Neural progenitor cell (in vitro differentiated cells): Measurements from ENCODE around the gene TSPAN5. TPM values are rescaled to one million over a fixed set of nuclear protein-coding genes. Genes with fewer than 3 reads are reported as not detected.

Source experiments
- DNase-seq: peaks from one replicate; pipeline ENCODE4 v3.0.0-alpha.2; 2016; ENCODE audit warnings: low spot score
- H2AFZ ChIP-seq: fragments of 200-600 bp; sonication (generic); replicated peaks from 2 replicates; pipeline ENCODE4 v1.6.1; 2016; ENCODE audit warnings: antibody characterized with exemption
- H3F3A ChIP-seq: fragments of 200-600 bp; sonication (generic); 2 replicates; pipeline ENCODE4 v1.6.1; 2016; ENCODE audit warnings: antibody characterized with exemption, low read depth
- H3K27ac ChIP-seq: fragments of 200-600 bp; sonication (generic); 2 replicates; pipeline ENCODE4 v1.5.1; 2016; ENCODE audit warnings: mild to moderate bottlenecking
- H3K27me3 ChIP-seq: fragments of 200-600 bp; sonication (generic); 2 replicates; pipeline ENCODE4 v1.6.1; 2016; ENCODE audit warnings: mild to moderate bottlenecking, moderate library complexity
- H3K36me3 ChIP-seq: fragments of 200-600 bp; sonication (generic); 2 replicates; pipeline ENCODE4 v1.5.1; 2016
- H3K4me1 ChIP-seq: fragments of 200-600 bp; sonication (generic); 2 replicates; pipeline ENCODE4 v1.6.1; 2016; ENCODE audit warnings: mixed run types
- H3K4me2 ChIP-seq: fragments of 200-600 bp; sonication (generic); 2 replicates; pipeline ENCODE4 v1.6.1; 2016
- H3K4me3 ChIP-seq: fragments of 200-600 bp; sonication (generic); 2 replicates; pipeline ENCODE4 v1.5.1; 2016
- H3K79me2 ChIP-seq: fragments of 200-600 bp; sonication (generic); 2 replicates; pipeline ENCODE4 v1.6.1; 2016; ENCODE audit warnings: low read depth
- H3K9ac ChIP-seq: fragments of 200-600 bp; sonication (generic); 2 replicates; pipeline ENCODE4 v1.6.1; 2016
- H3K9me3 ChIP-seq: fragments of 200-600 bp; sonication (generic); 2 replicates; pipeline ENCODE4 v1.5.1; 2016; ENCODE audit warnings: low read depth
- H4K20me1 ChIP-seq: fragments of 200-600 bp; sonication (generic); 2 replicates; pipeline ENCODE4 v1.6.1; 2016; ENCODE audit warnings: low read depth
- H3K27ac Mint-ChIP-seq: 3 replicates; pipeline ENCODE4 v1.8.0; 2021; ENCODE audit warnings: mixed read lengths
- H3K27me3 Mint-ChIP-seq: 2 replicates; pipeline ENCODE4 v1.8.0; 2022; ENCODE audit warnings: low read depth, mild to moderate bottlenecking, inconsistent platforms, moderate library complexity, mixed read lengths; ENCODE audit not compliant: insufficient read depth
- H3K36me3 Mint-ChIP-seq: 3 replicates; pipeline ENCODE4 v1.8.0; 2021; ENCODE audit warnings: mixed read lengths
- H3K4me1 Mint-ChIP-seq: 3 replicates; pipeline ENCODE4 v1.8.0; 2021; ENCODE audit warnings: mixed read lengths
- H3K4me3 Mint-ChIP-seq: 3 replicates; pipeline ENCODE4 v1.8.0; 2021; ENCODE audit warnings: mild to moderate bottlenecking, moderate library complexity, mixed read lengths
- H3K9me3 Mint-ChIP-seq: 3 replicates; pipeline ENCODE4 v1.8.0; 2020; ENCODE audit warnings: mixed read lengths
- CTCF ChIP-seq: fragments of 200-600 bp; sonication (generic); IDR thresholded peaks from 2 replicates; pipeline ENCODE4 v1.5.1; 2017; ENCODE audit warnings: antibody characterized with exemption, mild to moderate bottlenecking
- EZH2 ChIP-seq: fragments of 200-600 bp; sonication (generic); IDR thresholded peaks from 2 replicates; pipeline ENCODE4 v1.6.1; 2017; ENCODE audit warnings: antibody characterized with exemption, mild to moderate bottlenecking, moderate library complexity
- EZH2phosphoT487 ChIP-seq: fragments of 200-600 bp; sonication (generic); IDR thresholded peaks from 2 replicates; pipeline ENCODE4 v1.6.1; 2017; ENCODE audit warnings: antibody characterized with exemption
- total RNA-seq: library from RNA; depleted of rRNA; stranded (reverse); fragments of >200 nt; gene quantifications from 2 replicates; pipeline ENCODE4 v1.2.3, GENCODE V29; 2015; ENCODE audit warnings: low replicate concordance

Gene TSPAN5
- total RNA-seq, 1 donor from 2014 or later = 34.9 TPM

DNA sequence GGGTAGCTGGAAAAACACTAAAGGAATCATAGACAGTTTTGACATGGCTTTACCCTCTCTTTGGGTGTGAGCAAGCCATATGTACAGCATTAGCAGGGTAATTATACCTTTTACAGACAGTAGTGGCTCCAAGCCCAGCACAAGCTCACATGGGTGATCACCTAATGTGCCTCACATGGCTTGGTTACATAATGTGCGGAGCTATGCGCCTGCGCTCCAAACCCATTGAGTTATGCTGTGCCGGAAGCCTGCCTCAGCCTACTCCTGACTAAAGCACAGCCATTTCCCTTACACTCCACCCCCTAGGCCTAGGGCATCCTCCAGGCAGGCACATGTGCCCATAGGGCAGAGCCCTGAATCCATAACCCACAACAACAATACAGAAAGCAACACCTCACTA, 6.5 kb upstream of the TSPAN5 start:
- Mint-ChIP-seq H3K27ac (no peak overlapping the region), H3K36me3 (peaks cover 5% of the 10 kb centered on the region), H3K4me1 (peaks cover 27% of the 10 kb centered on the region), H3K9me3 (peaks cover 20% of the 10 kb centered on the region), H3K4me3 (no peak overlapping the region), H3K27me3 (peaks cover 9% of the 10 kb centered on the region)
- H3K9me3 ChIP-seq = no peaks in the 10 kb centered on the region
- H4K20me1 ChIP-seq = no peaks in the 10 kb centered on the region
- DNase-seq = peak; percentile 42
- H2AFZ ChIP-seq = no peak overlapping the region
- H3K9ac ChIP-seq = no peak overlapping the region
- H3K36me3 ChIP-seq = no peaks in the 10 kb centered on the region
- no peak overlapping the region for H3K27ac ChIP-seq
- H3K79me2 ChIP-seq = no peaks in the 10 kb centered on the region
- TF ChIP-seq CTCF = no peak
- peaks cover 24% of the 10 kb centered on the region for H3F3A ChIP-seq
- H3K27me3 ChIP-seq = peaks cover 12% of the 10 kb centered on the region
- H3K4me1 ChIP-seq = peaks cover 35% of the 10 kb centered on the region
- no peak overlapping the region for H3K4me3 ChIP-seq
- H3K4me2 ChIP-seq = no peak overlapping the region

GRCh38 chr4:98663226-98664006, 5.0 kb upstream of the TSPAN5 start:
- Histone ChIP-seq H3K27ac (no peak overlapping the region), H3K4me1 (peaks cover 43% of the 10 kb centered on the region), H3K36me3 (no peaks in the 10 kb centered on the region), H3F3A (peaks cover 35% of the 10 kb centered on the region), H4K20me1 (no peaks in the 10 kb centered on the region), H3K9me3 (no peaks in the 10 kb centered on the region), H3K9ac (no peak overlapping the region), H3K4me3 (no peak overlapping the region), H3K27me3 (peaks cover 20% of the 10 kb centered on the region), H2AFZ (no peak overlapping the region), H3K4me2 (peak overlapping the region; percentile 63), H3K79me2 (no peaks in the 10 kb centered on the region)
- H3K9me3 Mint-ChIP-seq = peaks cover 20% of the 10 kb centered on the region
- no peak for DNase-seq
- no peak for TF ChIP-seq EZH2
- no peak for TF ChIP-seq EZH2phosphoT487
- TF ChIP-seq CTCF = no peak
- H3K4me1 Mint-ChIP-seq = peaks cover 36% of the 10 kb centered on the region
- H3K36me3 Mint-ChIP-seq = peaks cover 5% of the 10 kb centered on the region
- peak overlapping the region; percentile 57 for H3K4me3 Mint-ChIP-seq
- peaks cover 15% of the 10 kb centered on the region for H3K27me3 Mint-ChIP-seq
- H3K27ac Mint-ChIP-seq = no peak overlapping the region

GRCh38 chr4:98662626-98663225, 4.3 kb upstream of the TSPAN5 start:
- Mint-ChIP-seq H3K27me3 (peaks cover 15% of the 10 kb centered on the region), H3K4me3 (peak overlapping the region; percentile 57), H3K4me1 (peaks cover 37% of the 10 kb centered on the region), H3K36me3 (peaks cover 5% of the 10 kb centered on the region), H3K27ac (no peak overlapping the region), H3K9me3 (peaks cover 20% of the 10 kb centered on the region)
- TF ChIP-seq CTCF (no peak), EZH2 (no peak), EZH2phosphoT487 (no peak)
- Histone ChIP-seq H3K4me2 (peak overlapping the region; percentile 63), H3K9ac (no peak overlapping the region), H3K4me1 (peaks cover 43% of the 10 kb centered on the region), H3K27ac (no peak overlapping the region), H3K79me2 (no peaks in the 10 kb centered on the region), H3K36me3 (no peaks in the 10 kb centered on the region), H3K27me3 (peaks cover 20% of the 10 kb centered on the region), H2AFZ (no peak overlapping the region), H3K4me3 (no peak overlapping the region), H3K9me3 (no peaks in the 10 kb centered on the region), H3F3A (peaks cover 39% of the 10 kb centered on the region), H4K20me1 (no peaks in the 10 kb centered on the region)
- peak; percentile 63 for DNase-seq
